ENCODE results near the gene TMPRSS9.

GRCh38 chr19:2381148-2381820 is 21.2 kb downstream of the TMPRSS9 start:
- TF ChIP-seq CTCF (conservative IDR thresholded peaks at IDR 0.05 in 1 of 2, IDR thresholded peaks at IDR 0.05 in 1 of 2; ENCODE audit: extremely low read depth in 1 of 2, insufficient read depth in 1 of 2, low read depth in 1 of 2, low read length in 2 of 2) (no peak), EZH2 (IDR thresholded peaks at IDR 0.05; ENCODE audit: borderline replicate concordance, low read length) (no peak)
